ENCODE measurements around the gene APOL3. TPM values are rescaled to one million over a fixed set of nuclear protein-coding genes. Genes with fewer than 3 reads are reported as not detected.

The APOL3 gene
- total and polyA plus RNA-seq, 10 of the 15 experiments (the other 5 are each of a cell fraction or from before 2014, with no cell fraction given): 6.9 to 66.8 (median 48.5) TPM

DNA sequence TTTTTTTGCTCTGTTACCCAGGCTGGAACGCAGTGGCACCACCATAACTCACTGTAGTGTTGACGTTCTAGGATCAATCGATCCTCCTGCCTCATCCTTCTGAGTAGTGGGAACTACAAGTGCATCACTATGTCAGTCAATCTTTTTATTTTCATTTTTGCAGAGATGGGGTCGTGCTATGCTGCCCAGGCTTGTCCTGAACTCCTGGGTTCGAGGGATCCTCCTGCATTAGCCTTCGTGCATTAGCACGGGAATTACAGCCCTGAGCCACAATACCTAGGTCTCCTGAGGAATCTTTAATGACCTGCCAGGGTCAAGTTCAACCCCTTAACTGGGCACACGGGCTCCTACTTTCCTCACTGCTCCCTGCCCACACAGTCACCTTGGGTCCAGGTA, 4.4 kb downstream of the APOL3 start:
- Histone ChIP-seq H3K4me3 (peak overlapping the region; percentile 64), H3K27me3 (replicated peaks in 1 of 2; ENCODE audit: control insufficient read depth in 2 of 2, insufficient read depth in 2 of 2, low read length in 1 of 2) (no peaks in the 10 kb centered on the region), H4K20me1 (ENCODE audit: control insufficient read depth, insufficient read depth) (no peaks in the 10 kb centered on the region), H2AFZ (ENCODE audit: control insufficient read depth, low read depth, low read length) (no peak overlapping the region), H3K36me3 (ENCODE audit: control insufficient read depth in 2 of 2, insufficient read depth in 2 of 2, low read length in 1 of 2) (no peaks in the 10 kb centered on the region), H3K4me2 (ENCODE audit: control insufficient read depth, insufficient read depth) (peak overlapping the region; percentile 99), H3K27ac (ENCODE audit: control insufficient read depth, insufficient read depth) (peak overlapping the region; percentile 86), H3K79me2 (ENCODE audit: control insufficient read depth, insufficient read depth, low read length) (peaks cover 51% of the 10 kb centered on the region), H3K9me3 (replicated peaks; ENCODE audit: control insufficient read depth, insufficient read depth, low read length) (no peaks in the 10 kb centered on the region; the same call in 2 of the 3 replicates), H3K9ac (ENCODE audit: control insufficient read depth, insufficient read depth, low read length) (peak overlapping the region; percentile 79), H3K4me1 (ENCODE audit: control insufficient read depth, insufficient read depth, low read length) (peaks cover 30% of the 10 kb centered on the region)
- ChIA-PET CTCF (interaction anchor here (1.1 to 11.9 kb wide), 5 partner anchors 10 to 31 kb away, joined by 3 to 150 read pairs (median 6); no protein-coding TSS in a partner anchor), POLR2A (interaction anchor here (1.3 kb wide), 1 partner anchor 98 kb away, joined by 3 read pairs; no protein-coding TSS in a partner anchor), RAD21 (ENCODE audit: unreplicated experiment) (interaction anchor here (2.4 kb wide), 1 partner anchor 23 kb away, joined by 12 read pairs; no protein-coding TSS in a partner anchor), SMC1A (ENCODE audit: uncharacterized antibody, unreplicated experiment) (interaction anchor here (0.8 to 10.7 kb wide), 3 partner anchors 11 to 25 kb away, joined by 3 to 154 read pairs (median 7); no protein-coding TSS in a partner anchor)
- ATAC-seq (no peak), DNase-seq (ENCODE audit: low read depth, low spot score) (no peak), FAIRE-seq (no peak)
- WGBS (ENCODE audit: insufficient coverage, insufficient replicate concordance, low lambda C conversion rate, missing lambda C conversion rate): 84% methylated on average over 8 of the region's 8 CpGs
- intact Hi-C loops (cut with micrococcal nuclease; ENCODE audit: unreplicated experiment): no loop called here
- in situ Hi-C loops (cut with MboI): no loop called here
- TF ChIP-seq MEF2B (IDR thresholded peaks at IDR 0.05; ENCODE audit: partially characterized antibody, poor library complexity, severe bottlenecking) (no peak), CBFB (IDR thresholded peaks at IDR 0.05; ENCODE audit: low read depth) (0 out of 2 replicates have a peak, but pooled peaks have one; percentile 7)
- no TSS peak for BruUV-seq (replicated peaks)

DNA sequence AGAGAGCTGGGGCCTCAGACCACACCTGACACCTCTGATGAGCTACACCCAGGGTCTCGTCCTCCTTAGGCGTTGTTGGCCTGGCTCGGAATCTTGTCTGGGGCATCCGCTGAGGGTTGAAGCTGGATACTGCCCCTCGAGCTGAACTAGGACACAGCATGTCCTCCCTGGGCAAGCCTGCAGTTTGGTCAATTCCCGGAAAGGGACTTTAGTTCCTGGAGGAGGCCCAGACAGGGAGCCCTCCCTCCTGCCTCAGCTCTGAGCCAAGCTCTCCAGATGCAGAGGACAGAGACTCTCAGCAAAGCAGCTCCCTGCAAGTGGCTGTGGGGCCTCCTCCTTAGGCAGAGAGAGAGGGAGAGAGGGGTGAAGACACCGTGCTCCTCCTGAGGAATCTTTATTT, 4.9 kb downstream of the APOL3 start:
- H3K4me2 ChIP-seq (ENCODE audit: control insufficient read depth, insufficient read depth): no peak overlapping the region
- BruUV-seq (replicated peaks): no TSS peak
- CTCF ChIA-PET: interaction anchor here (1.2 to 11.9 kb wide), 3 partner anchors 11 to 23 kb away, joined by 4 to 150 read pairs (median 6); no protein-coding TSS in a partner anchor
- no peaks in the 10 kb centered on the region for H4K20me1 ChIP-seq (ENCODE audit: control insufficient read depth, insufficient read depth)
- no peak overlapping the region for H3K4me3 ChIP-seq
- H2AFZ ChIP-seq (ENCODE audit: control insufficient read depth, low read depth, low read length): no peak overlapping the region
- no peak for TF ChIP-seq ZZZ3 (IDR thresholded peaks at IDR 0.05; ENCODE audit: control insufficient read depth, insufficient read length, low read depth)
- TF ChIP-seq IKZF1 (conservative IDR thresholded peaks at IDR 0.05): no peak
- no peak for TF ChIP-seq ZNF24 (IDR thresholded peaks at IDR 0.05)
- no peak for TF ChIP-seq POLR2AphosphoS2 (IDR thresholded peaks at IDR 0.05; ENCODE audit: low read depth, low read length)
- no peak for TF ChIP-seq SREBF1 (IDR thresholded peaks at IDR 0.05; ENCODE audit: low read length)
- TF ChIP-seq, protein P1, sequence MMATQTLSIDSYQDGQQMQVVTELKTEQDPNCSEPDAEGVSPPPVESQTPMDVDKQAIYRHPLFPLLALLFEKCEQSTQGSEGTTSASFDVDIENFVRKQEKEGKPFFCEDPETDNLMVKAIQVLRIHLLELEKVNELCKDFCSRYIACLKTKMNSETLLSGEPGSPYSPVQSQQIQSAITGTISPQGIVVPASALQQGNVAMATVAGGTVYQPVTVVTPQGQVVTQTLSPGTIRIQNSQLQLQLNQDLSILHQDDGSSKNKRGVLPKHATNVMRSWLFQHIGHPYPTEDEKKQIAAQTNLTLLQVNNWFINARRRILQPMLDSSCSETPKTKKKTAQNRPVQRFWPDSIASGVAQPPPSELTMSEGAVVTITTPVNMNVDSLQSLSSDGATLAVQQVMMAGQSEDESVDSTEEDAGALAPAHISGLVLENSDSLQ (IDR thresholded peaks at IDR 0.05): no peak
- H3K27ac ChIP-seq (ENCODE audit: control insufficient read depth, insufficient read depth): no peak overlapping the region
- FAIRE-seq (no peak), ATAC-seq (no peak), DNase-seq (ENCODE audit: low read depth, low spot score) (no peak)
- no peak overlapping the region; the same call in 1 of the 2 replicates for H3K9ac ChIP-seq (ENCODE audit: control insufficient read depth, insufficient read depth, low read length)
- no peaks in the 10 kb centered on the region; the same call in 2 of the 3 replicates for H3K9me3 ChIP-seq (replicated peaks; ENCODE audit: control insufficient read depth, insufficient read depth, low read length)
- peaks cover 26% of the 10 kb centered on the region for H3K4me1 ChIP-seq (ENCODE audit: control insufficient read depth, insufficient read depth, low read length)
- no peaks in the 10 kb centered on the region for H3K27me3 ChIP-seq (replicated peaks in 1 of 2; ENCODE audit: control insufficient read depth in 2 of 2, insufficient read depth in 2 of 2, low read length in 1 of 2)
- intact Hi-C loops (cut with micrococcal nuclease; ENCODE audit: unreplicated experiment) (no loop called here), in situ Hi-C loops (cut with MboI) (no loop called here)
- POLR2A ChIA-PET: no interaction called here
- WGBS (ENCODE audit: insufficient coverage, insufficient replicate concordance, low lambda C conversion rate, missing lambda C conversion rate): 88% methylated on average over 7 of the region's 7 CpGs
- RAD21 ChIA-PET (ENCODE audit: unreplicated experiment): interaction anchor here (2.4 kb wide), 1 partner anchor 23 kb away, joined by 12 read pairs; no protein-coding TSS in a partner anchor
- H3K36me3 ChIP-seq (ENCODE audit: control insufficient read depth in 2 of 2, insufficient read depth in 2 of 2, low read length in 1 of 2): no peaks in the 10 kb centered on the region
- H3K79me2 ChIP-seq (ENCODE audit: control insufficient read depth, insufficient read depth, low read length): peaks cover 51% of the 10 kb centered on the region
- SMC1A ChIA-PET (ENCODE audit: uncharacterized antibody, unreplicated experiment): interaction anchor here (1.7 kb wide), 1 partner anchor 11 kb away, joined by 7 read pairs; no protein-coding TSS in a partner anchor
